Measurements from ENCODE around the gene CCSER2.

The CCSER2 gene

GRCh38 chr10:84288151-84288550 is 40.2 kb upstream of the CCSER2 start (continued):
- no peak for TF ChIP-seq OSR1 (CRISPR knock-in tag; IDR thresholded peaks at IDR 0.05)

- ATAC-seq: no peak
- TF ChIP-seq ARNTL (CRISPR knock-in tag; IDR thresholded peaks at IDR 0.05; ENCODE audit: borderline replicate concordance, low read depth): no peak
- TF ChIP-seq POU6F1 (CRISPR knock-in tag; IDR thresholded peaks at IDR 0.05; ENCODE audit: borderline replicate concordance, low read depth): no peak
- TF ChIP-seq SNAI2 (CRISPR knock-in tag; IDR thresholded peaks at IDR 0.05): no peak
- no peak for TF ChIP-seq CSRNP3 (CRISPR knock-in tag; IDR thresholded peaks at IDR 0.05)
- no peak for TF ChIP-seq GLIS3 (CRISPR knock-in tag; IDR thresholded peaks at IDR 0.05)
- no peak for TF ChIP-seq PPARA (CRISPR knock-in tag; IDR thresholded peaks at IDR 0.05; ENCODE audit: borderline replicate concordance)
- TF ChIP-seq ZNF70 (CRISPR knock-in tag; IDR thresholded peaks at IDR 0.05): no peak
- TF ChIP-seq OSR1 (CRISPR knock-in tag; IDR thresholded peaks at IDR 0.05): no peak
- no peak for TF ChIP-seq RARB (CRISPR knock-in tag; IDR thresholded peaks at IDR 0.05)
- no peak for TF ChIP-seq PATZ1 (CRISPR knock-in tag; IDR thresholded peaks at IDR 0.05; ENCODE audit: borderline replicate concordance)
- no peak for TF ChIP-seq ISL1 (CRISPR knock-in tag; IDR thresholded peaks at IDR 0.05)
- no peak for TF ChIP-seq BACH2 (CRISPR knock-in tag; IDR thresholded peaks at IDR 0.05; ENCODE audit: borderline replicate concordance)
- TF ChIP-seq TCF4 (CRISPR knock-in tag; IDR thresholded peaks at IDR 0.05; ENCODE audit: borderline replicate concordance): no peak
- TF ChIP-seq ZFP3 (CRISPR knock-in tag; IDR thresholded peaks at IDR 0.05): no peak
Observed at GRCh38 chr10:84289521-84290200, 38.7 kb upstream of the CCSER2 start.

- no peak for ATAC-seq
- no peak for TF ChIP-seq TOX (CRISPR knock-in tag; IDR thresholded peaks at IDR 0.05; ENCODE audit: borderline replicate concordance)
- no peak for TF ChIP-seq PPARA (CRISPR knock-in tag; IDR thresholded peaks at IDR 0.05; ENCODE audit: borderline replicate concordance)
- no peak for TF ChIP-seq GLIS3 (CRISPR knock-in tag; IDR thresholded peaks at IDR 0.05)
- no peak for TF ChIP-seq ZNF565 (CRISPR knock-in tag; conservative IDR thresholded peaks at IDR 0.05; ENCODE audit: low read depth)
- no peak for TF ChIP-seq ZFP3 (CRISPR knock-in tag; IDR thresholded peaks at IDR 0.05)
- TF ChIP-seq POU6F1 (CRISPR knock-in tag; IDR thresholded peaks at IDR 0.05; ENCODE audit: borderline replicate concordance, low read depth): no peak
- no peak for TF ChIP-seq TSHZ2 (CRISPR knock-in tag; IDR thresholded peaks at IDR 0.05)
- TF ChIP-seq SNAI2 (CRISPR knock-in tag; IDR thresholded peaks at IDR 0.05): no peak
- TF ChIP-seq CSDC2 (CRISPR knock-in tag; IDR thresholded peaks at IDR 0.05): no peak
- TF ChIP-seq ZNF8 (CRISPR knock-in tag; IDR thresholded peaks at IDR 0.05): no peak
- no peak for TF ChIP-seq OSR1 (CRISPR knock-in tag; IDR thresholded peaks at IDR 0.05)
Observed at GRCh38 chr10:84290235-84290634, 38.2 kb upstream of the CCSER2 start.

Data from SK-N-SH treated with all-trans-retinoic acid at 6 μM for 48 hours (cell line).